ENCODE measurements around the gene TOM1L2.
"Not testable (repeated sequence)": the region's sequence is repeated elsewhere in the genome, so short reads cannot be mapped to it uniquely, and the experiment has no call there.

The TOM1L2 gene

DNA sequence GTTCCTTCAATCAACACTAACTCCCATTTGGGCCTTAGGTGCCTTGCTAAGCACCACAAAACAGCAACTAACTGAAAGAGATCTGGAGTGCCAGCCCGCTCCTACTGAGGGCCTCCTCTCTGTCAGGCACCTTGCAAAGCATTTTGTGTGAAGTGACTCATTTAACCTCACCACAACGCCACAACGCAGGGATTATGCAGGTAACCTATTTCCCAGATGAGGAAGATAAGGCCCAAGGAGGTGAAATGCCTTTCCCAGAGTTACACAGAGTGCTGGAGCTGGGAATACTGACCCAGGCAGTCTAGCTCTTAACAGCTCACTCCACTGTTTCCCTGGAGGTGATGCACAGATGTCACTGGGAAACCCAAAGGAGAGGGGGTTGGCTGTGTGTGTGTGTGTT, 33.3 kb upstream of the TOM1L2 start:
- TF ChIP-seq, protein P1, sequence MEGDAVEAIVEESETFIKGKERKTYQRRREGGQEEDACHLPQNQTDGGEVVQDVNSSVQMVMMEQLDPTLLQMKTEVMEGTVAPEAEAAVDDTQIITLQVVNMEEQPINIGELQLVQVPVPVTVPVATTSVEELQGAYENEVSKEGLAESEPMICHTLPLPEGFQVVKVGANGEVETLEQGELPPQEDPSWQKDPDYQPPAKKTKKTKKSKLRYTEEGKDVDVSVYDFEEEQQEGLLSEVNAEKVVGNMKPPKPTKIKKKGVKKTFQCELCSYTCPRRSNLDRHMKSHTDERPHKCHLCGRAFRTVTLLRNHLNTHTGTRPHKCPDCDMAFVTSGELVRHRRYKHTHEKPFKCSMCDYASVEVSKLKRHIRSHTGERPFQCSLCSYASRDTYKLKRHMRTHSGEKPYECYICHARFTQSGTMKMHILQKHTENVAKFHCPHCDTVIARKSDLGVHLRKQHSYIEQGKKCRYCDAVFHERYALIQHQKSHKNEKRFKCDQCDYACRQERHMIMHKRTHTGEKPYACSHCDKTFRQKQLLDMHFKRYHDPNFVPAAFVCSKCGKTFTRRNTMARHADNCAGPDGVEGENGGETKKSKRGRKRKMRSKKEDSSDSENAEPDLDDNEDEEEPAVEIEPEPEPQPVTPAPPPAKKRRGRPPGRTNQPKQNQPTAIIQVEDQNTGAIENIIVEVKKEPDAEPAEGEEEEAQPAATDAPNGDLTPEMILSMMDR (IDR thresholded peaks at IDR 0.05; ENCODE audit: extremely low read depth, missing control alignments), result no peak
- no peak for DNase-seq (ENCODE audit: low spot score)

DNA sequence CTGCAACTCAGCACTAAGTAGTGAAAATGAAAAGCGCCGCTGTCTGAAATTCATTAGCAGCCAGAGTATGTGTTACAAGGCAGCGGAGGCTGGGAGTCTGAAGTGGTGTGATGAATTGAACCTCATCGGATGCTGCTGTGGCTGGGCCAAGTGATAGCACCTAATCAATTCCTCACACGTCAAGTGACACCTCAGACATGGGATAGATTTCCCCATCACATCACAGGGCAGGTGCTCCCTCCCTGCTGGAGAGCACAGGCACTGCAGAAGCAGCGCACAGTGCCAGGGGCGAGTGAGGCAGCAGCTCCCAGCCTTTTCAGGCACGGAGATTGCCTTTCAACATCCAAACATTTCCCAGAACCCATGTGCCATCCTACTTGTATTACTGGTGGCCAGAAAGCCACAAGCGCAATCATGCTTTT, 32.7 kb upstream of the TOM1L2 start:
- TF ChIP-seq, protein P1 (IDR thresholded peaks at IDR 0.05; ENCODE audit: extremely low read depth, missing control alignments), result no peak
- no peak for DNase-seq (ENCODE audit: low spot score)

DNA sequence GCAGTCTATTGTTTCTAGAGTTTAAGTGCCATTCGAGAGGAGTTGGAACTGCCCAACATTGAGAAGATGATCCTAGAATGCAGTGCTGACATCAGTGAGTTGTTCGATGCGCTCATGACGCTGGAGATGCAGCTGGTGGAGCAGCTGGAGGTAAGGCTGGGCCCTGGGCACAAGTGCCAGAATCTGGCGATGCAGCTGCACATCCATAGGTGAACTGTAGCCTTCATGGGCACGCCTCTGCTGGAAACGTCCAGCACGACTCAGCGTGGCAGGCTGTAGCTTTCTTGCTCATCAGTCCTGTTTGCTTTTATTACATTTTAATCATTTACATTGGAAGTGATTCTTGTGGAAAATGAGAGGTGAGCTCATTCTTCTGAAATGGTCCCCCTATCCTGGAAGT, 32.1 kb upstream of the TOM1L2 start:
- TF ChIP-seq, protein P1 (IDR thresholded peaks at IDR 0.05; ENCODE audit: extremely low read depth, missing control alignments), result no peak
- DNase-seq (ENCODE audit: low spot score), result no peak

DNA sequence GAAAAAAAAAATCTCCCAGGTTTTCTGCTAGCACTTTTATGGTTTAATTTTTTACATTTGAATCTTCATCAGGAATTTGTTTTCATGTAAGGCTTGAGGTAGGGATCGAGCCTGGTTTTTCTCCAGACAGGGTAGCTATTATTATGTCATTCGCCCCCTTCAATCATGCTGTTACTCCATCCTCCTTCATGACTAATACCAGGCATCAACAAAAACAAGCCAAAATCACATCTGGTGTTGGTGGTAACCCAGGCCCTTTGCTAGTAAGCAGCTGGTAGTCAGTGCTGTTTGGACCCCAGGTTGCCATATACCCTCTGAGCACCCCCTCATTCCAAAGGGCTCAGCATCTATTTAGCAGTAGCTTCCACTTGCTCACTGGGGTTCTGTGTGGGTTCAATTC, 30.0 kb upstream of the TOM1L2 start:
- no peak for DNase-seq (ENCODE audit: low spot score)
- TF ChIP-seq, protein P1 (IDR thresholded peaks at IDR 0.05; ENCODE audit: extremely low read depth, missing control alignments), result no peak

DNA sequence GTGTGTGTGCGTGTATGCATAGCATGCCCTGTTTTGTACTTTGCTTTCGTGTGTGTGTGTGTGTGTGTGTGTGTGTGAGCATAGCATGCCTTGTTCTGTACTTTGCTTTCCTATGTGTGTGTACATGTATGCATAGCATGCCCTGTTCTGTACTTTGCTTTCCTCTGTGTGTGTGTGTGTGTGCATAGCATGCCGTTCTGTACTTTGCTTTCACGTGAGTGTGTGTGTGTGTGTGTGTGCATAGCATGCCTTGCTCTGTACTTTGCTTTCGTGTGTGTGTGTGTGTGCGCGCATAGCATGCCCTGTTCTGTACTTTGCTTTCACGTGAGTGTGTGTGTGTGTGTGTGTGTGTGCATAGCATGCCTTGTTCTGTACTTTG, 27.8 kb upstream of the TOM1L2 start:
- no peak for DNase-seq (ENCODE audit: low spot score)
- TF ChIP-seq, protein P1 (IDR thresholded peaks at IDR 0.05; ENCODE audit: extremely low read depth, missing control alignments), result no peak

DNA sequence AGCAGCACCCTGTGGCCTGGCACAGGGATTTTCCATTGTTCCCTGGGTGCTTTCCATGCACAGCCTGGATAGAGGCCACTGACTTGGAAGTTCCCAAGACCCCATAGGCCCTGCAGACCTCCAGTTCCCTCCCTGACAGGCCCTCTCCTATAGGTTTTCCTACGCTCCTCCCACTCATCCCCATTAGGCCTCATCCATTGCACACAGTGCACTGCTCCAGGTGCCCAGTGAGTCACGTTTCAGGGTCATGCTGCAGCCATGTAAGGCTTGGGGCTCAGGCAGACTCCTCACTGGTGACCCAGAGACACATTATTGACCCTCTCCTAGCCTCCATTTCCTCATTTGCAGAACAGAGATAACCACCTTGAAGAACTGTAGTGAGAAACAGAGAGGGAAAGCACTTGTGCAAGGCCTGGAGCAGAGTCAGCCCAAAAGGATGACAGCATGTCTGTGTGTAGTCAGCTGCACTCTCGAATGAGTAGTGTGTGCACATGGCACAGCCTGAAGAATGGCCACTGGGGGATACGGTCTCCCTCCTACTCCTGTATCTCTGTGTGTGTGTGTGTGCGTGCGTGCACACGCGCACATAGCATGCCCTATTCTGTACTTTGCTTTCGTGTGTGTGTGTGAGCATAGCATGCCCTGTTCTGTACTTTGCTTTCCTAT, 27.3 kb upstream of the TOM1L2 start:
- TF ChIP-seq, protein P1 (IDR thresholded peaks at IDR 0.05; ENCODE audit: extremely low read depth, missing control alignments), result no peak
- DNase-seq (ENCODE audit: low spot score), result no peak

DNA sequence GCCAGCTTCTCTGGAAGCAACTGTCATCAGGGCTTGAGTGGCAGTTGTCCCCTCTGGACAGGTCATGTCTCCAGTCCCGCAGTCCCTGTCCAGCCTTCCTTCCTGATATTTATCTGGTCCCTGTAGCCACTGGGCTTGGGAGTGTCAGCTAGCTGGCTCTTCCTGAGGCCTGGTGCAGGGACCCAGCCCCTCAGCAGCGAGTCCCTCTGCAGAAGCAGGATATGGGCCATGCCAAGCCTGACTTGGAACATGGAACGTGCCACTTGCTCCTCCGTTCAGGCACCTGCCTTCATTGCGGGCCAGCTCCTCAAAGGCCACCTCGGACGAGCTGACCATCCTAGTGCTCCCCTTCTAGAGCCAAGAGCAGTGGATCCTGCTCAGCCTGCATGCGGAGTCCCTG, 26.7 kb upstream of the TOM1L2 start:
- DNase-seq (ENCODE audit: low spot score), result no peak
- TF ChIP-seq, protein P1 (IDR thresholded peaks at IDR 0.05; ENCODE audit: extremely low read depth, missing control alignments), result no peak

DNA sequence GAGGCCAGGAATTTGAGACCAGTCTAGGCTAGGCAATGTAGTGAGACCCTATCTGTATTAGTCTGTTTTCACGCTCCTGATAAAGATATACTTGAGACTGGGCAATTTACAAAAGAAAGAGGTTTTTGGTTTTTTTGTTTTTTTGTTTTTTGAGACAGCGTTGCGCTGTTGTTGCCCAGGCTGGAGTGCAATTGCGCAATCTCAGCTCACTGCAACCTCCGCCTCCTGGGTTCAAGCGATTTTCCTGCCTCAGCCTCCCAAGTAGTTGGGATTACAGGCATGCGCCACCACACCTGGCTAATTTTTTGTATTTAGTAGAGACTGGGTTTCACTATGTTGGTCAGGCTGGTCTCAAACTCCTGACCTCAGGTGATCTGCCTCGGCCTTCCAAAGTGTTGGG, 23.7 kb upstream of the TOM1L2 start:
- DNase-seq (ENCODE audit: low spot score), result not testable (repeated sequence)

All from GM20000 (cell line).